Activated naive CD4-positive, alpha-beta T cell treated with anti-CD3 and anti-CD28 coated beads, Interleukin-2, amount 50 U/mL, for 16 hours (primary cell): ENCODE results near the gene ZNF584.
"Not testable (repeated sequence)": the region's sequence is repeated elsewhere in the genome, so short reads cannot be mapped to it uniquely, and the experiment has no call there.

ENCODE experiments used
- DNase-seq: peaks from one replicate; pipeline ENCODE4 v3.0.0-alpha.2; 2020

Gene ZNF584

GRCh38 chr19:58386576-58387337 is 21.7 kb upstream of the ZNF584 start, which contains the start of gene RPS5:
Gene RPS5, plus strand, starts transcription at chr19:58387269. Its CDS starts 869 bp downstream, at chr19:58388138.
- DNase-seq = peak; percentile 94

DNA sequence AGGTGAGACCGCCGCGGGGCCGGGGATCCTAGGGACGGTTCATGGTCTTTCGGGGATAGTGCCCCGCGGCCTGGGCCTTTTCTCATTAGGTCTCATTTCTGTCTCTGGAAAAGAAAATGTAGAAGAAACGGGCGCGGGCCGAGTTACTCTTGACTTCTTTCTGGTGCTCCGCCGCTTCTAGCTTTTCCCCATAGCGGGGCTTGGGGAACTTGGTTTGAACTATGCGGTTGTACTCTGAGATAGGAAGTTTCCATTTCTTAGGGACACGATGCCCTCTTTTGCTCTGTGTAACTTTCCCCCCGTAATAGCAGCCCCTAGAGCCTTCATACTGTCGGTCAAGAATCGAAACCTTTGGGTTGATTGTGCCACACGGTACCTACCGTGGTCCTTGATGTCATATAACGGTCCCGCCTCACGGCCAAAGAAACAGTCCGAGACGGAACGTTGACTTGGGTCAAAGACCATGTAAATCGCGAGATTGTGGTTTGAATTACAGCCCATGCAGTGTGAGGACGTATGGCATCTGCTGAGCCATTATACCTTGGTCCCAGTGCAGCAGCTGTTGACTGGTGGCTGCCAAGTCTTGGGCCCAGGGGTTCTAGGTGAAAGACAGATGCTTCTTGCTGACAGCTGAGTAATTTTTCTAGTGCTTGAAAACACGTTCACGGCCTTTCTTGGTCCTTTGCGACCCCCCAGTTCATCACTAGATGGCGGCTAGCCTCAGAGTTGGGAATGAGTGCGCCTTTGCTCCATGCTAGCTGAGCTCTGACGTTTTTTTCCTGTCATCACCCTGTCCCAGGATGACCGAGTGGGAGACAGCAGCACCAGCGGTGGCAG is 20.9 kb upstream of the ZNF584 start:
- no peak for DNase-seq

DNA sequence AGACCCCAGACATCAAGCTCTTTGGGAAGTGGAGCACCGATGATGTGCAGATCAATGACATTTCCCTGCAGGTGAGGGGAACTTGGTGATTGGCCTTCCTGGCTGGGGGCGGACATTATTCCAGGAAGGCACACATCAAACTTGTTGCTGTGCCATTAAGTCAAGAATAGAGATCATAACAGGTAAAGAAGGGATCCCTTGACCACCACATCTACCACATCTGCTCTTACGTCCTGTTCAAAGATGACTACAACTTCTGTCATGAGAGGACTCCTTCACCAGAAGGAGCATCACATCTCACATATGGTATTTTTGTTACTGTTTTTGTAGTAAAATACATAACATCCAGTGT is 20.3 kb upstream of the ZNF584 start:
- DNase-seq = no peak

- no peak for DNase-seq
Measured at GRCh38 chr19:58392945-58393724, 15.3 kb upstream of the ZNF584 start.

DNA sequence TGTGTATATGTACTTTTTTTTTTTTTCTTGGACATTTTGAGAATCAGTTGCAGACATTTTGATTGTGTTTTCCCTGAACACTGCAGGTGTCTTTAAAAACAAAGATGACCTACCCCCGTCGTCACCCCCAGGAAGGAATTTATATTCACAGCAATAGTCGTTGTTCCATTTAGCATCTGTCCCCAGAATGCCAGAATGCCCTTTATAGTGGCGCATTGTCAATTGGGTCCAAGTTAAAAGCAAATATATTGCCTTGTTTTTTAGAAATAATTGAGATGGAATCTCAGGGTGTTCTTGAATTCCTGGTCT is 14.8 kb upstream of the ZNF584 start:
- no peak for DNase-seq

- DNase-seq = no peak
Measured at GRCh38 chr19:58394821-58395219, 13.6 kb upstream of the ZNF584 start.

- no peak for DNase-seq
Measured at GRCh38 chr19:58395220-58395978, 13.1 kb upstream of the ZNF584 start, which contains the start of gene RNF225. Gene RNF225, plus strand, starts transcription at chr19:58395656. Its CDS starts 434 bp downstream, at chr19:58396090.

DNA sequence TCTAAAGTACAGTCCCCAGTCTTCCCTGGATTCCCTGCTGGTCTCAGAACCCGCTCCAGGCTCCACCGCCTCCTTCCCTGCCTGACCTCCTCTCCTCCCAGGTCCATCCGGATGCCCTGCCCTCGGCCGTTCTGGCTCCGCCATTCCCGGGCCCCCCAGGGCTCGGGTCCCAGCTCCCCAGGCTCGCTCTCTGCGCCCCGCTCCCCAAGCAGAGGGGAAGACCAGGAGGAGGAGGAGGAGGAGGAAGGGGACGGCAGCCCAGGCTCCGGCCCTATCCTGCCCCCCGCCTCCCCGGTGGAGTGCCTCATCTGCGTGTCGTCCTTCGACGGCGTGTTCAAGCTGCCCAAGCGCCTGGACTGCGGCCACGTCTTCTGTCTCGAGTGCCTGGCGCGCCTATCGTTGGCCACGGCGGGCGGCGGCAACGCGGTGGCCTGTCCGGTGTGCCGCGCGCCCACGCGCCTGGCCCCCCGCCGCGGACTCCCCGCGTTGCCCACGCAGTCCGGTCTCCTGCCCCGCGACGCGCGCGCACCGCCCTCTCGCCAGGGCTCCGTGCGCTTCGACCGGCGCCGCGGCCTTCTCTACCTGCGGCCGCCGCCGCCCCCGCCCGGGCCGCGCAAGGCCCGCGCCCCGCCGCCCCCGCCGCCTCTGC is 12.3 kb upstream of the ZNF584 start:
- DNase-seq = no peak

GRCh38 chr19:58396691-58397532 is 11.5 kb upstream of the ZNF584 start:
- DNase-seq = no peak

DNA sequence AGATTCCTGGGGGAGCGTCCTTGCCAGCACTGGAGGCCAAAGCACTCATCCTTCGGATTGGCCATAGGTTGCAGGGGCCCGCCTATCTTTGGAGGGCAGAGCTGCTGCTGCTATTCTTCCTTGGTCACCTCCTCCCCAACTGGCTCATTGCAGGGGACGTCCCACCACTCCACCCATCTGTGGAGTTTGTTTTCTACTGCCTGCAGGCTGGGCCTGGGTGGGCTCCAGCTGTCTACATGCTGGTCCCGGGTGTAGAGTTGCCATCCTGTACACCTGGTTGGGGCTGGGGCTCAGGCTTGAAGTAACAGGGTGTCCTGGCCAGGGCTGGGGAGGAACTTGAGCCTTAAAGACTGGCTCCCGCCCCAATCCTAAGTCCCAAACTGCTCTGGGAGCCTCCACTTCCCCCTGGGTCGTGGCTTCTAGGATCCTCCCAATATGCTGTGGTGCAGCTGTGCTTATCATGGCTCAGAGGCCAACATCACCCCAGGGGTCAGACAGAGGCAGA is 10.9 kb upstream of the ZNF584 start:
- no peak for DNase-seq

- DNase-seq = no peak
Measured at GRCh38 chr19:58398087-58398486, 10.4 kb upstream of the ZNF584 start.

GRCh38 chr19:58398545-58398944 is 9.9 kb upstream of the ZNF584 start:
- no peak for DNase-seq

GRCh38 chr19:58399903-58400302 is 8.5 kb upstream of the ZNF584 start:
- no peak for DNase-seq

DNA sequence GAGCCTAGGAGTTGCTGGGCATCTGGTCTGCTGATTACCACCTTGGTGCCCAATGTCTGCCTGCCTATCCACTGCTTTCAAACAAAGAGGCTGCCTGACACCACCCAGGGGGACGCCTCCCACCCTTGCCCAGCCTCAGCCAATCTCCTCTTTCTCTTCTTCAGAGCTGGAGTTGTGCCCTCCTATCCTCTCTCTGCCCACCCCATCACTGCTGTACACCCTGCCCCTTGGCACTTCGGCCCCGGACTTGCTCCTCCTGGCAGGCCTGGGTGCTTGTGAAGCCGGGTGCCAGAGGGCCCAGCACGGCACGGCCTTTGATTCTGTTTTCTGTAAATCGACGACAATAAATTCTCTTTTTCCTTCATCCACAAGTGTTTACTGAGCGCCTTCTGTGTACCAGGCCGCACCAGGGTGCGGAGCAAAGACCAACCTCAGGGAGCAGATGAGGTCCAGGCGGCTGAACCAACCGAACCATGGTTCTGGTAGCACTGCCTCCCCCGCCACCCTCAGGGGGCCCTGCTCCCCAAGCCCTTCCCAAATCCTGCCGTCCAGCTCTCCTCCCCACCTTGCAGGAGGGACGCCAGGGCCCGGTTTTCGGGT is 8.0 kb upstream of the ZNF584 start:
- DNase-seq = no peak

DNA sequence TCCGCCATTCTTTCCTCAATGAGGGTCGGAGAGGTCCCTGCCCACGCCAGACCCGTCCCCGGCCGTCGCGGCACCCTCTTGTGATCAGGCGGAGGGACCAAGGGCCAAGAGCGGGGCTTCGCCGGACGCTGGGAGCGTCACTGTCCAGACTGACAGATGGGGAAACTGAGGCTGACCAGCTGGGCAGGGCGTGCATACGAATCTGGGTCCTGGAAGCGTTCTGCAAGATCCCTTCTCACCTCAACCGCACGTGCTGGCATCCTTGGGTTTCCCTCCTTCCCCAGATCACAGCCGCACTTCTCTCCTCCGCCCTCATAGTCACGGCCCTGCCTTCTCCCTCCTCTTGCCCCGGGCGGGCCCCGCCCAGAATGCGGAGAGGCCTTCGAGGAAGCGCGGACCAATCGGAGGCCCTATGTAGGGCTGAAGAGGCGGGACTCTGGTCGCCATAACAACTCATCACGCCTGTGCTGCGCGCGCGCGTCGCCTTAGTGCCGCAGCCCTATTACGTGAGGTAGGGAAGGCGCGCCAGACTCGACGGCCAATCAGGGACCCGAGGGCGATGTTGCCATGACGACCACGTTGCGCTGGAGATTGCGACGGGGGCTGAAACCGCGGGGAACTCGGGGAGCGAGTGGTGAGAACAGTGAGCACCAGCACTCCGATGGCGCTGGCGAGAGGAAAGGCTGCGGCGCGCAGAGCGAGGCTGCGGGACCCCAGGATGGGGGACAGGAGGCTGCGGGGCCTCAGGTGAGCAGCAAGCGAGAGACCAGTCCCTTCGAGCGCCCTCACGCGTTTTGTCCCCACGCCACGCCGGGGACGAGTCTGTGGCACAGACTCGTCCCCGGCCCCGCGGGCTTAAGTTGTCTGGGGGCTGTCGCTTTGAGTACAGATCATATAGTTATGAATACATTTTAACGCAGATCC is 7.3 kb upstream of the ZNF584 start:
- peak; percentile 98 for DNase-seq

DNA sequence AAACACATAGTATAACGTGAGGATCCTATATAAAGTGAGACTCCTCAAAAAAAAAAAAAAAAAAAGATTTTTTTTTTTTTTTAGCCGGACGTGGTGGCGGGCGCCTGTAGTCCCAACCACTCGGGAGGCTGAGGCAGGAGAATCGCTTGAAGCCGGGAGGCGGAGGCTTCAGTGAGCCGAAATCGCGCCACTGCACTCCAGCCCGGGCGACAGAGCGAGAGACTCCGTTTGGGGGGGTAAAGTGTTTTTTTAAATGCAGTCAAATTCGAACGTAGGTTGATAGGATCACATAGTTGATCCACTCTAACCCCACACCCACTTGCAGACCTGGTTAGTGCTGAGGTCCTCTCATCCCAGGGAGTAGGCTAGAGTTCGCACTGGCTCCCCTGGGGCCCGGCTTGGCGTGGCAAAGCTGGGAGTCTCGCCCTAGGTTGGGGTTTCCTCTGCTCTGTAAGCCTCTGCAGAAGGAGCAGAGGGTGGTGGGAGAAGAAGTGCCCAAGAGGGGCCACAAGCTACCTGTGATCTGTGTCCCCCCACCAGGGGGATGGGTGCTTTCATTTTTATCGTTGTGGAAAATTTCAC is 6.5 kb upstream of the ZNF584 start:
- DNase-seq = no peak

GRCh38 chr19:58403920-58404478 is 4.5 kb upstream of the ZNF584 start:
- DNase-seq = not testable (repeated sequence)

- DNase-seq = no peak
Measured at GRCh38 chr19:58406818-58407657, 1.4 kb upstream of the ZNF584 start.
